GM12874 (cell line): Measurements from ENCODE around the gene ARAP2.

Experiments
- TF ChIP-seq, protein P1 (sequence below): IDR thresholded peaks from 2 replicates; pipeline ENCODE4 v1.5.1; 2011; ENCODE audit warnings: low read depth, mild to moderate bottlenecking, control low read depth, low read length, moderate library complexity; ENCODE audit not compliant: insufficient read depth

The ARAP2 gene, protein sequence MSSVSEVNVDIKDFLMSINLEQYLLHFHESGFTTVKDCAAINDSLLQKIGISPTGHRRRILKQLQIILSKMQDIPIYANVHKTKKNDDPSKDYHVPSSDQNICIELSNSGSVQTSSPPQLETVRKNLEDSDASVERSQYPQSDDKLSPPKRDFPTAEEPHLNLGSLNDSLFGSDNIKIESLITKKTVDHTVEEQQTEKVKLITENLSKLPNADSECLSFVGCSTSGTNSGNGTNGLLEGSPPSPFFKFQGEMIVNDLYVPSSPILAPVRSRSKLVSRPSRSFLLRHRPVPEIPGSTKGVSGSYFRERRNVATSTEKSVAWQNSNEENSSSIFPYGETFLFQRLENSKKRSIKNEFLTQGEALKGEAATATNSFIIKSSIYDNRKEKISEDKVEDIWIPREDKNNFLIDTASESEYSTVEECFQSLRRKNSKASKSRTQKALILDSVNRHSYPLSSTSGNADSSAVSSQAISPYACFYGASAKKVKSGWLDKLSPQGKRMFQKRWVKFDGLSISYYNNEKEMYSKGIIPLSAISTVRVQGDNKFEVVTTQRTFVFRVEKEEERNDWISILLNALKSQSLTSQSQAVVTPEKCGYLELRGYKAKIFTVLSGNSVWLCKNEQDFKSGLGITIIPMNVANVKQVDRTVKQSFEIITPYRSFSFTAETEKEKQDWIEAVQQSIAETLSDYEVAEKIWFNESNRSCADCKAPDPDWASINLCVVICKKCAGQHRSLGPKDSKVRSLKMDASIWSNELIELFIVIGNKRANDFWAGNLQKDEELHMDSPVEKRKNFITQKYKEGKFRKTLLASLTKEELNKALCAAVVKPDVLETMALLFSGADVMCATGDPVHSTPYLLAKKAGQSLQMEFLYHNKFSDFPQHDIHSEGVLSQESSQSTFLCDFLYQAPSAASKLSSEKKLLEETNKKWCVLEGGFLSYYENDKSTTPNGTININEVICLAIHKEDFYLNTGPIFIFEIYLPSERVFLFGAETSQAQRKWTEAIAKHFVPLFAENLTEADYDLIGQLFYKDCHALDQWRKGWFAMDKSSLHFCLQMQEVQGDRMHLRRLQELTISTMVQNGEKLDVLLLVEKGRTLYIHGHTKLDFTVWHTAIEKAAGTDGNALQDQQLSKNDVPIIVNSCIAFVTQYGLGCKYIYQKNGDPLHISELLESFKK (N-terminal part only)

DNA sequence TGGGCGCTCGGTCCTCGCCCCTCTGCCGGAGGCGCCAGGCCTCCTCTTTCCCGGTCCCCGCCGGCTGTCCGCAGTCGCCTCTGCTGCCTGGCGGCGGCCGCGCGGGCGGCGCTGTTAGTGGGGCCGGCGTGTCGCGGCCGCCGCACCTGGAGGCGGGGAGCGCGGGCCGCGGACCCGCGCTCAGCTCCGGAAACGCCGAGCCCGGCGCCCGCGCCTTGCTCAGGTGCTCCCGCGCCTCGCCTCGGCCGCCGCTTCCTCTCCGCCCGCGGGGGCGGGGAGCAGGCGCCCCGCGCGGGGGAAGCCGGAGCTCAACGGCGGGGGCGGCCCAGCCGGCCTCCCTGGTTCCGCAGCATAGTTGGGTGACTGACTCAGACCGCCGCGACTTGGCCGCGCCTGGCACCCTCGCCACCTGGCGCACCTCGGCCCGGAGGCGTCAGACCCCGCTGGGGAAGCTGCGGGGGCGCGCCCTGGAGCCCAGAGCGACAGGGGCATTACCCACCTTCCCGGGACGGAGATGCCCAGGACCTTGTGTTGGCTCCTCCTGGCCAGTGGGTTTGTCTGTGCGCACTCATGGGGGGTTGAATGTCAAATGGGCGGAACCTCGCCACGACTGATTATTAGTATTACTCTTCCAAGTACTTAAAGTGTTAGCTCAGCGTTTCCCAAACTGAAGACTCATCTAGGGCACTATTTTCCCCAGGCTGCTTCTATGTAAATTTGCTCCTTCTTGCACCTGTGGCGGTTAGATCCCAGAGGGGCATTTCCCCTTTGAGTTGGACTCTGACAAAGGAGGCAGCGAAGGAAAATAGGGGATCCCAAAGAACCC lies at the start of gene ARAP2:
Gene ARAP2, minus strand, starts transcription at position 258 of the 826 bp plus-strand sequence. CDS start 15,028 bp downstream, outside the sequence.
- TF ChIP-seq, protein P1, sequence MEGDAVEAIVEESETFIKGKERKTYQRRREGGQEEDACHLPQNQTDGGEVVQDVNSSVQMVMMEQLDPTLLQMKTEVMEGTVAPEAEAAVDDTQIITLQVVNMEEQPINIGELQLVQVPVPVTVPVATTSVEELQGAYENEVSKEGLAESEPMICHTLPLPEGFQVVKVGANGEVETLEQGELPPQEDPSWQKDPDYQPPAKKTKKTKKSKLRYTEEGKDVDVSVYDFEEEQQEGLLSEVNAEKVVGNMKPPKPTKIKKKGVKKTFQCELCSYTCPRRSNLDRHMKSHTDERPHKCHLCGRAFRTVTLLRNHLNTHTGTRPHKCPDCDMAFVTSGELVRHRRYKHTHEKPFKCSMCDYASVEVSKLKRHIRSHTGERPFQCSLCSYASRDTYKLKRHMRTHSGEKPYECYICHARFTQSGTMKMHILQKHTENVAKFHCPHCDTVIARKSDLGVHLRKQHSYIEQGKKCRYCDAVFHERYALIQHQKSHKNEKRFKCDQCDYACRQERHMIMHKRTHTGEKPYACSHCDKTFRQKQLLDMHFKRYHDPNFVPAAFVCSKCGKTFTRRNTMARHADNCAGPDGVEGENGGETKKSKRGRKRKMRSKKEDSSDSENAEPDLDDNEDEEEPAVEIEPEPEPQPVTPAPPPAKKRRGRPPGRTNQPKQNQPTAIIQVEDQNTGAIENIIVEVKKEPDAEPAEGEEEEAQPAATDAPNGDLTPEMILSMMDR, result 0 out of 2 replicates have a peak, but pooled peaks have one; percentile 22

DNA sequence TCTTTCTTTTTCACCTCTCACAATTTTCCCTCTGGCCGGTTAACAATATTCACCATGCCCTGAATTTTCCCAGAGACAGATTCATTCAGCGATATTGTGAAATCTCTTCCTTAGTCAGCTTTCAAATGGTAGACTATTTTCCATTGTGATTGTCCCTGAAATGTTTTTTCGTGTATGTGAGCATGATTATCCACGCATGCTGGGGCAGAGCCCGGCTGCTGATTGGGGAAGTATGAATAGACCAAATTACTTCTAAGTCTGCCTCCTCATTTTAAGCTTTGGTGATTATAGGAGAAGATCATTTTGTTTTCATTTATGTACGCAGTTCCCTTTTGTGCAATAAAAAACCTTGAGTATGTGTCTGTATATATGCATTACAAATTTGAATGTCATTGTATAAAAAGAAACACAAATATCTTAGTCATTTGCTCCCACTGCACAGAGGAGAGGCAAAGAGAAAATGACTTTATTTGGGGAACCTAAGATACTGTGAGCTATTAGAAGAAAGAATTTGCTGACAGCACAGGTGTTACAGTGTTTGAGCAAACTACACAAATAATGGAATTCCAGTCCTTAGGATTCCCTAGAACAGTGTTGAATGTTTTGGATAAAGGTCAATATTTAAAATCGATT lies 48.4 kb upstream of the ARAP2 start:
- TF ChIP-seq, protein P1, result no peak

DNA sequence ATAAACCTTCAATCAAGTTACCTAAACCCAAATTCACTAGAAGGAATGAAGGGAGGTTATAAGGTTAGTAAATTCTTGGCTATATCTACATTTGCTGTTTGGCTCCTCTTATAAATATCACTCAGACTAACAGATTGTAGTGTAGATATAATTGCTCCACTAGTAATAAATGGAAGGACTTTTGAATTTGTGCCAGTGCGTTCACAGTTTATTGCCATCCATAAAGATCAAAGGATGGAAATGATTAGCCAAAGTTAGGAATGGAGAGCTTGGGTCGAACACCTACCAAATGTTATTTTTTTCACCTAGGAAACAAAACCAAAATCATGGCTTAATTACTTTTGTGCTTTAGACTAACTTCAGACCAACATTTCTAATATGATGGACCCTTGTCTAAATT lies 46.3 kb upstream of the ARAP2 start:
- TF ChIP-seq, protein P1, result no peak

DNA sequence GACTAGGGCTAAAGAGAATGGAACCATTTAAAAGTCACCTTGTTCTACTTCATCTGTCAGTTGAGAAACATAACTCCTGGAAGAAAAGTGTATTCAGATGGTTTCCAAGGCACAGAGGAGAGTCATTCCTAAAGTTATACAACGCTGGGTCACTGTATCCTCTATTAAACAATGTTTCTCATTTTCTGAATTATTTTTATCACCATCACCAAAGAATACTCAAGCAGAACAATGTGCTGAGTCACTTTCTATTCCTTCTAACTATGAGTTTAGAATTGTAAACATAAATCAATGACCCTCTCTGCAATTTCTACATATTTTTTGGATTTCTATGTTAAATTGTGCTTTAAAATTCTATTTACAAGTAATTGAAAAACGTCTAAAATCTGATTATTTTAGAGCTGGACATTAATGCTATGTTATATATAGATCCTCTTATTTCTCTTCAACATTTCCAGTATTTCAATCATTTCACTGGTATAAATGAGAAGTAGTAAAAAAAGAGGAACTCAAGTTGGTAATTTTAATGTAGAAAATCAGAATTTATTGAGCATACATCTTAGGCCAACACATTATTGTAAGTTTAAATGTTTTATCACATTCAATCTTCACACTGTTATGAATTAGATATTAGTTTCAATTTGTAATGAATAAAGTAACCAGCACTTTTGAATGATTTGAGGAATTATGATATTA lies 44.6 kb upstream of the ARAP2 start:
- TF ChIP-seq, protein P1, result no peak

DNA sequence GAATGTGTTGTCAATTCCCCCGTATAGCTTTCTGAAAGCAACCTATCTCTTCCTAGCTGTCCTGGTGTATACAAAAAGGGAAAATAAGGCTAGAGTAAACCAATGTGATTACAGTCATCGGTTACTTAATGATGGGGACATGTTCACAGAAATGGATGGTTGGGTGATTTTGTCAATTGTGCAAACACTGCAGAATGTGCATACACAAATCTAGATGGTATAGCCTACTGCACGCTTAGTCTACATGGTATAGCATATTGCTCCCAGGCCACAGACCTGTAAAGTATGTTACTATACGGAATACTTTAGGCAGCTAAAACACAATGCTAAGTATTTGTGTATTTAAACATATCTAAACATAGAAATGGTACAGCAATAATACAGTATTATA lies 42.2 kb upstream of the ARAP2 start:
- TF ChIP-seq, protein P1, result no peak

DNA sequence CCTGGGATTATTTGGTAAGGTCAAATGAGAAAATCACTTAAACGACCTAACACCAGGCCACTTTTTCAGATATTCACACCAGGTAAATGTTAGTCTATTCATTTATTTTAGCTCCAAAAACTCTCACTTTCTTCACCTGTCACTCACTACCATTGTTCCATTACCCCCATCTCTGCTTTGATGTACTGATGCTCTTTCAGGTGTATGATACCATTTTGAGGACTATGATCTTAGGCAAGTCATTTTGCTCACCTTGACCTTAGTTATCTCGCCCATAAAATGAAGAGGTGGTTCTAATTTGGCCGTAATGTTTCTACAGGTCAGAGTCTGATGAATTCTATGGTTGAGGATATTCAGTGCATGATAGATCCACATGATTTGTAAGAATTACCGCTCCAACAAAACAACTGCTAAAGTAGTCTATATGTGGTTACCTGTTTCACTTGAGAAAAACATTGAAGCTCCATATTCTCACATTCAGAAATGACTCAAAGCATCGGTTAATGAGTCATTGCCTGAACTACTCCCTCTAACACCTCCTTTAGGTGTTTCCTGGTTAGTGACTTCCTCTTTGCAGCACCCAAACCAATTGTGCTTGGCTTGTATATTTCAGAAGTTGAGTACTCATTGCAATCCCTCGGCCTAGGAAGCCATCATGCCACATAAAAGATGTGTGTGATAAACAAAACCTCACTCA lies 41.6 kb upstream of the ARAP2 start:
- TF ChIP-seq, protein P1, result no peak
